PC-3 (cell line): Measurements from ENCODE around the gene CEND1.

ENCODE experiments used
- CTCF ChIP-seq: fragments of 300-600 bp; sonication (generic); conservative IDR thresholded peaks from 2 replicates; pipeline ENCODE4 v1.5.1; 2017; ENCODE audit warnings: antibody characterized with exemption, low read depth, mild to moderate bottlenecking, low read length
- EZH2 ChIP-seq: fragments of 300-600 bp; sonication (generic); IDR thresholded peaks from one replicate; pipeline ENCODE4 v1.6.1; 2017; ENCODE audit warnings: antibody characterized with exemption, mild to moderate bottlenecking, low read length; ENCODE audit not compliant: unreplicated experiment
- EZH2phosphoT487 ChIP-seq: fragments of 300-600 bp; sonication (generic); IDR thresholded peaks from 2 replicates; pipeline ENCODE4 v1.6.1; 2018; ENCODE audit warnings: mild to moderate bottlenecking, antibody characterized with exemption, low read length, borderline replicate concordance

GRCh38 chr11:816433-816779, 26.5 kb upstream of the CEND1 start:
- TF ChIP-seq CTCF (no peak), EZH2phosphoT487 (no peak), EZH2 (no peak)
